Measurements from ENCODE around the gene FRMD5. TPM values are rescaled to one million over a fixed set of nuclear protein-coding genes. Genes with fewer than 3 reads are reported as not detected.

The FRMD5 gene
- total RNA-seq, 1 donor from 2014 or later = 7.8 TPM

- no peak for DNase-seq (ENCODE audit: low spot score, unreplicated experiment)
- H3K36me3 Mint-ChIP-seq (ENCODE audit: insufficient read depth) = peaks cover 2% of the 10 kb centered on the region
- no peak overlapping the region for H3K27ac Mint-ChIP-seq
- TF ChIP-seq CTCF (IDR thresholded peaks at IDR 0.05; ENCODE audit: unreplicated experiment) = no peak
- H3K9me3 Mint-ChIP-seq (ENCODE audit: low read depth) = no peaks in the 10 kb centered on the region
- H3K4me1 Mint-ChIP-seq (ENCODE audit: low read depth) = peaks cover 2% of the 10 kb centered on the region
- no peaks in the 10 kb centered on the region for H3K27me3 Mint-ChIP-seq
- H3K4me3 Mint-ChIP-seq (ENCODE audit: low read depth) = no peak overlapping the region
Observed at GRCh38 chr15:43918717-43919116, 276.4 kb downstream of the FRMD5 start.

- no peak for DNase-seq (ENCODE audit: low spot score, unreplicated experiment)
- H3K4me3 Mint-ChIP-seq (ENCODE audit: low read depth) = no peak overlapping the region
- TF ChIP-seq CTCF (IDR thresholded peaks at IDR 0.05; ENCODE audit: unreplicated experiment) = no peak
Observed at GRCh38 chr15:43916326-43916660, 278.8 kb downstream of the FRMD5 start.

GRCh38 chr15:43915631-43916325 is 279.3 kb downstream of the FRMD5 start:
- no peak overlapping the region for H3K4me3 Mint-ChIP-seq (ENCODE audit: low read depth)
- no peak overlapping the region for H3K27ac Mint-ChIP-seq
- no peaks in the 10 kb centered on the region for H3K4me1 Mint-ChIP-seq (ENCODE audit: low read depth)
- no peaks in the 10 kb centered on the region for H3K27me3 Mint-ChIP-seq
- H3K9me3 Mint-ChIP-seq (ENCODE audit: low read depth) = no peaks in the 10 kb centered on the region
- peaks cover 2% of the 10 kb centered on the region for H3K36me3 Mint-ChIP-seq (ENCODE audit: insufficient read depth)
- TF ChIP-seq CTCF (IDR thresholded peaks at IDR 0.05; ENCODE audit: unreplicated experiment) = no peak
- no peak for DNase-seq (ENCODE audit: low spot score, unreplicated experiment)

More at GRCh38 chr15:43916326-43916660, 278.8 kb downstream of the FRMD5 start:
- H3K27ac Mint-ChIP-seq = no peak overlapping the region
- H3K9me3 Mint-ChIP-seq (ENCODE audit: low read depth) = no peaks in the 10 kb centered on the region
- H3K4me1 Mint-ChIP-seq (ENCODE audit: low read depth) = peaks cover 2% of the 10 kb centered on the region
- no peaks in the 10 kb centered on the region for H3K27me3 Mint-ChIP-seq
- peaks cover 2% of the 10 kb centered on the region for H3K36me3 Mint-ChIP-seq (ENCODE audit: insufficient read depth)

DNA sequence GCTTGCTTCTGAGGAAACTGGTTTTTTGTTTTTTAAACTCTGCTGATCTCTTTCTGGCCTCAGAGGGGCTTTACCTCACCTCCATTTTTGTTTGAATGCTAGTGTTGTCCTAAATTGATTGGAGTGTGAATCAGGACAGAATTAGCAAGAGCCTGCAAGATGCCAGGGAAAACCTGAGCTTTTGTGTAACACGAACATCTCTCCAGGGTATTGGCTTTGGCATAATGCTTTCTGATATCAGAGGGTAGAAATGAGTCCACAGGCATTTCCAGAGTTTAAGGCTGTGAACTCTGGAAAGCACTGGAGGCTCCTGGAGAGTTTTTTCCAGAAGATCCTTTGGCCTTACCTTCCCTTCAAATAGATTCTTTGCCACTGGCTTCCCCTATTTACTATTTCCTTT is 281.1 kb downstream of the FRMD5 start:
- H3K36me3 Mint-ChIP-seq (ENCODE audit: insufficient read depth) = peaks cover 2% of the 10 kb centered on the region
- no peaks in the 10 kb centered on the region for H3K27me3 Mint-ChIP-seq
- H3K9me3 Mint-ChIP-seq (ENCODE audit: low read depth) = no peaks in the 10 kb centered on the region
- DNase-seq (ENCODE audit: low spot score, unreplicated experiment) = no peak
- no peak for TF ChIP-seq CTCF (IDR thresholded peaks at IDR 0.05; ENCODE audit: unreplicated experiment)
- H3K4me1 Mint-ChIP-seq (ENCODE audit: low read depth) = no peaks in the 10 kb centered on the region
- H3K4me3 Mint-ChIP-seq (ENCODE audit: low read depth) = no peak overlapping the region
- H3K27ac Mint-ChIP-seq = no peak overlapping the region

- Mint-ChIP-seq H3K4me1 (ENCODE audit: low read depth) (no peaks in the 10 kb centered on the region), H3K27ac (no peak overlapping the region), H3K9me3 (ENCODE audit: low read depth) (no peaks in the 10 kb centered on the region), H3K4me3 (ENCODE audit: low read depth) (no peak overlapping the region), H3K36me3 (ENCODE audit: insufficient read depth) (peaks cover 2% of the 10 kb centered on the region), H3K27me3 (no peaks in the 10 kb centered on the region)
- no peak for TF ChIP-seq CTCF (IDR thresholded peaks at IDR 0.05; ENCODE audit: unreplicated experiment)
- no peak for DNase-seq (ENCODE audit: low spot score, unreplicated experiment)
Observed at GRCh38 chr15:43913026-43913780, 281.9 kb downstream of the FRMD5 start.
